K562 (cell line): ENCODE results near the gene LCMT2. TPM values are rescaled to one million over a fixed set of nuclear protein-coding genes. Genes with fewer than 3 reads are reported as not detected.
A peak's percentile ranks its signal among the peaks of the same experiment; 100 is the strongest.

Source experiments
- ATAC-seq: fragments of 200-7000 bp; cut with Tn5 transposase; 3 replicates; pipeline ENCODE4 v1.9.1; 2020; ENCODE audit warnings: moderate library complexity
- BruUV-seq: library from RNA; stranded (reverse); fragments of 400-500 nt; replicated peaks from 2 replicates; lab custom pipeline; 2021; lab: Mats Ljungman, UMichigan
- CTCF ChIA-PET: fragments of 300-600 bp; formaldehyde crosslinking; extraction: SDS; loops from one replicate; lab custom pipeline; 2021; ENCODE audit warnings: low intra/inter-chr PET ratio; lab: Yijun Ruan, JAX
- POLR2A ChIA-PET: fragments of 300-600, 350-650 bp; sonication (Branson Sonifier 250); formaldehyde crosslinking; extraction: SDS; loops from one replicate; lab custom pipeline; 2021; ENCODE audit warnings: antibody characterized with exemption, inconsistent platforms; lab: Yijun Ruan, JAX
- DNase-seq, 4 experiments: peaks; one replicate each; pipeline versions ENCODE4 v3.0.0 to v3.0.0-alpha.2; 2011 to 2018; ENCODE audit warnings: low spot score in 3 of 4, mixed read lengths in 3 of 4; ENCODE audit errors: extremely low read depth in 1 of 4
- FAIRE-seq: peaks from 2 replicates; lab custom pipeline; 2011; peaks lifted over from hg19 to GRCh38; lab: Jason Lieb, UNC
- H2AFZ ChIP-seq: 2 replicates; pipeline ENCODE4 v1.6.0; 2011; ENCODE audit warnings: low read depth, low read length, control low read depth, inconsistent platforms
- H3K27ac ChIP-seq: fragments of 200-600 bp; 3 replicates; pipeline ENCODE4 v1.8.0; 2011; ENCODE audit warnings: low read depth, mild to moderate bottlenecking, control low read depth, inconsistent platforms, low read length, moderate library complexity, mixed read lengths; ENCODE audit errors: extremely low read depth
- H3K27me3 ChIP-seq, 2 experiments: fragments of 300-600 bp in 1 of 2; 2 replicates in 1 of 2; 3 replicates in 1 of 2; pipeline versions ENCODE4 v1.6.0 to v1.8.0; 2011; ENCODE audit warnings: inconsistent platforms in 2 of 2, low read length in 2 of 2, mild to moderate bottlenecking in 1 of 2, mixed read lengths in 1 of 2, moderate library complexity in 1 of 2; ENCODE audit not compliant: control insufficient read depth in 2 of 2, insufficient read depth in 2 of 2
- H3K36me3 ChIP-seq: fragments of 300-600 bp; 3 replicates; pipeline ENCODE4 v1.8.0; 2011; ENCODE audit warnings: mild to moderate bottlenecking, low read length, inconsistent platforms; ENCODE audit not compliant: control insufficient read depth, insufficient read depth
- H3K4me1 ChIP-seq, 2 experiments: fragments of 200-600 bp in 1 of 2; replicated peaks in 1 of 2; 2 replicates in 1 of 2; 3 replicates in 1 of 2; pipeline versions ENCODE4 v1.5.1 to v1.8.0; 2011; ENCODE audit warnings: inconsistent platforms in 2 of 2, low read length in 2 of 2, mild to moderate bottlenecking in 1 of 2, mixed read lengths in 1 of 2, moderate library complexity in 1 of 2; ENCODE audit not compliant: control insufficient read depth in 2 of 2, insufficient read depth in 2 of 2
- H3K4me2 ChIP-seq: 2 replicates; pipeline ENCODE4 v1.6.1; 2011; ENCODE audit warnings: low read length, control low read depth, inconsistent platforms, mixed read lengths; ENCODE audit not compliant: insufficient read depth
- H3K4me3 ChIP-seq: fragments of 200-600 bp; sonication (generic), shearing (Covaris generic); 2 replicates; pipeline ENCODE4 v1.5.1; 2016; ENCODE audit warnings: control low read depth, inconsistent platforms
- H3K79me2 ChIP-seq: fragments of 200-600 bp; 3 replicates; pipeline ENCODE4 v1.8.0; 2011; ENCODE audit warnings: low read length, inconsistent platforms; ENCODE audit not compliant: control insufficient read depth, insufficient read depth
- H3K9ac ChIP-seq, 2 experiments: 2 replicates each; pipeline versions ENCODE4 v1.6.0 to v1.6.1; 2011; ENCODE audit warnings: low read depth in 2 of 2, low read length in 2 of 2, control low read depth in 1 of 2, inconsistent platforms in 1 of 2, mild to moderate bottlenecking in 1 of 2, mixed read lengths in 1 of 2; ENCODE audit not compliant: insufficient read depth in 1 of 2
- H3K9me1 ChIP-seq: one replicate; pipeline ENCODE4 v1.6.0; 2011; ENCODE audit warnings: inconsistent platforms, mild to moderate bottlenecking, low read length, moderate library complexity; ENCODE audit not compliant: control insufficient read depth, insufficient read depth
- H3K9me3 ChIP-seq: replicated peaks from 2 replicates; pipeline ENCODE4 v1.5.1; 2011; ENCODE audit warnings: low read depth, low read length, inconsistent platforms; ENCODE audit not compliant: control insufficient read depth, insufficient read depth
- H4K20me1 ChIP-seq: replicated peaks from 2 replicates; pipeline ENCODE4 v1.6.1; 2011; ENCODE audit warnings: low read length, inconsistent platforms, mixed read lengths; ENCODE audit not compliant: control insufficient read depth, insufficient read depth
- DEAF1 ChIP-seq: fragments of 450-650 bp; formaldehyde crosslinking; IDR thresholded peaks from 2 replicates; pipeline ENCODE4 v1.4.0; 2020; ENCODE audit warnings: mild to moderate bottlenecking, moderate library complexity
- HDAC1 ChIP-seq, 2 experiments: fragments of 450-650 bp; IDR thresholded peaks; 2 replicates each; pipeline ENCODE4 v1.6.1; 2016 to 2017; ENCODE audit warnings: inconsistent platforms in 1 of 2, mild to moderate bottlenecking in 1 of 2, moderate library complexity in 1 of 2
- HDAC2 ChIP-seq: fragments of 450-650 bp; IDR thresholded peaks from 2 replicates; pipeline ENCODE4 v1.6.1; 2016; ENCODE audit warnings: mild to moderate bottlenecking
- MYBL2 ChIP-seq, 2 experiments: fragments of 450-650 bp in 1 of 2; sonication (generic) in 1 of 2; formaldehyde crosslinking in 1 of 2; IDR thresholded peaks; 2 replicates each; pipeline versions ENCODE4 v1.6.1 to v1.8.1; 2017 to 2022; ENCODE audit warnings: borderline replicate concordance in 1 of 2, inconsistent platforms in 1 of 2, low read depth in 1 of 2, mild to moderate bottlenecking in 1 of 2, missing genetic modification reagents in 1 of 2, moderate library complexity in 1 of 2
- SMC3 ChIP-seq: conservative IDR thresholded peaks from 2 replicates; pipeline ENCODE4 v1.6.1; 2011; ENCODE audit warnings: low read depth, low read length, improper control_type of control experiment; ENCODE audit not compliant: insufficient read depth
- TOE1 ChIP-seq, 2 experiments: fragments of 450-650 bp in 1 of 2; sonication (generic) in 1 of 2; formaldehyde crosslinking in 1 of 2; IDR thresholded peaks; 2 replicates each; pipeline versions ENCODE4 v1.7.1 to v1.8.0; 2016 to 2022; ENCODE audit warnings: borderline replicate concordance in 2 of 2, mild to moderate bottlenecking in 2 of 2, antibody characterized with exemption in 1 of 2, inconsistent platforms in 1 of 2, low read depth in 1 of 2, missing genetic modification reagents in 1 of 2, moderate library complexity in 1 of 2
- ZBTB9 ChIP-seq: fragments of 450-650 bp; formaldehyde crosslinking; IDR thresholded peaks from 2 replicates; pipeline ENCODE4 v1.4.0; 2020; ENCODE audit warnings: mild to moderate bottlenecking, moderate library complexity
- whole genome bisulfite sequencing: fragments of 100-300 bp; shearing (Covaris generic); methylation state at CpG from one replicate; pipeline ENCODE4 v1.1.6; 2016; ENCODE audit warnings: low coverage, mixed read lengths; ENCODE audit not compliant: insufficient coverage; ENCODE audit errors: missing lambda C conversion rate; 5-methylcytosine and 5-hydroxymethylcytosine counted together
- in situ Hi-C: fragments of 300-500 bp; cut with MboI; formaldehyde crosslinking; loops from 4 replicates; pipeline ENCODE4 v1.15.0; 2018; ENCODE audit warnings: inconsistent platforms, mixed read lengths
- intact Hi-C: fragments of 100-400 bp; cut with micrococcal nuclease; formaldehyde crosslinking; loops from 2 replicates; pipeline ENCODE4 v1.14.2; 2022
- polyA plus RNA-seq, 8 experiments: library from polyadenylated mRNA; depleted of rRNA in 4 of 8; stranded (reverse) in 5 of 8; unstranded in 3 of 8; fragments of >200 nt; fragmentation: Nextera tagmentation in 2 of 8; fragmentation: Illumina TruSeq in 1 of 8; extraction: Ambion mirVana in 2 of 8; extraction: Trizol in 1 of 8; gene quantifications; 2 replicates each; pipeline versions ENCODE4 v1.2.1 to v1.2.3, GENCODE V29; 2011 to 2014; ENCODE audit warnings: inconsistent platforms in 1 of 8, missing spikeins in 1 of 8
- total RNA-seq, 7 experiments: library from RNA; depleted of rRNA in 6 of 7; stranded (reverse); fragments of >200 nt in 6 of 7; fragmentation: Illumina TruSeq in 2 of 7; extraction: Trizol in 2 of 7; gene quantifications; 2 replicates each; pipeline versions ENCODE4 v1.2.1 to v1.2.3, GENCODE V29; 2011 to 2021; ENCODE audit warnings: low replicate concordance in 1 of 7

LCMT2 gene
- total and polyA plus RNA-seq, 9 of the 15 experiments (the other 6 are each of a cell fraction or from before 2014, with no cell fraction given): 2.5 to 22.3 (median 15.2) TPM

GRCh38 chr15:43286074-43286473 lies 44.3 kb downstream of the LCMT2 start:
- POLR2A ChIA-PET: interaction anchor here (0.6 to 1.7 kb wide), 5 partner anchors 10 to 85 kb away, joined by 3 to 5 read pairs (median 4); no protein-coding TSS in a partner anchor
- no TSS peak for BruUV-seq
- Histone ChIP-seq H2AFZ (no peak overlapping the region), H3K27ac (no peak overlapping the region), H3K36me3 (no peaks in the 10 kb centered on the region), H4K20me1 (peaks cover 3% of the 10 kb centered on the region; the same call in 1 of the 2 replicates), H3K9ac (no peak overlapping the region; a peak in 1 of 4 replicates), H3K27me3 (peaks cover 22 to 34% of the 10 kb centered on the region in 2 experiments), H3K4me2 (no peak overlapping the region), H3K9me1 (no peaks in the 10 kb centered on the region)
- FAIRE-seq (no peak), ATAC-seq (peak; percentile 43)
- intact Hi-C loops: loop anchor here (5.0 to 10.0 kb wide), 2 partner anchors 354 to 581 kb away; no protein-coding TSS in a partner anchor
- no peak for TF ChIP-seq HDAC2
- TF ChIP-seq MYBL2 (IDR thresholded peaks at IDR 0.05; ENCODE audit: low read depth): no peak
- no peak for TF ChIP-seq MYBL2 (CRISPR knock-in tag; IDR thresholded peaks at IDR 0.05; ENCODE audit: borderline replicate concordance)
- TF ChIP-seq, all 486 proteins: peak for 0
- CTCF ChIA-PET: interaction anchor here (0.5 to 2.1 kb wide), 5 partner anchors 60 to 99 kb away, joined by 3 to 15 read pairs (median 3); no protein-coding TSS in a partner anchor
- in situ Hi-C loops: no loop called here
- H3K79me2 ChIP-seq: no peaks in the 10 kb centered on the region
- WGBS: 2% methylated on average over 6 of the region's 7 CpGs
- no peaks in the 10 kb centered on the region for H3K9me3 ChIP-seq
- DNase-seq: no peak
- H3K4me1 ChIP-seq: no peaks in the 10 kb centered on the region; a peak in 1 of 5 replicates
- H3K4me3 ChIP-seq: no peak overlapping the region

- BruUV-seq: no TSS peak
- Histone ChIP-seq H3K27ac (no peak overlapping the region), H4K20me1 (peaks cover 3% of the 10 kb centered on the region; the same call in 1 of the 2 replicates), H3K36me3 (no peaks in the 10 kb centered on the region), H3K9me3 (no peaks in the 10 kb centered on the region), H3K27me3 (peaks cover 25 to 38% of the 10 kb centered on the region in 2 experiments), H3K79me2 (no peaks in the 10 kb centered on the region), H3K4me2 (no peak overlapping the region), H3K4me3 (no peak overlapping the region), H3K9ac (no peak overlapping the region), H2AFZ (no peak overlapping the region), H3K9me1 (no peaks in the 10 kb centered on the region), H3K4me1 (no peaks in the 10 kb centered on the region; a peak in 1 of 5 replicates)
- 2% methylated on average over 4 of the region's 4 CpGs for WGBS
- ChIA-PET CTCF (interaction anchor here (0.5 to 2.1 kb wide), 4 partner anchors 60 to 99 kb away, joined by 3 to 15 read pairs (median 8); no protein-coding TSS in a partner anchor), POLR2A (interaction anchor here (0.6 to 1.7 kb wide), 6 partner anchors 10 to 570 kb away, joined by 3 to 5 read pairs (median 4); no protein-coding TSS in a partner anchor)
- peak; percentile 87 for ATAC-seq
- intact Hi-C loops: loop anchor here (1.0 to 10.0 kb wide), 5 partner anchors 60 to 581 kb away; no protein-coding TSS in a partner anchor
- peak; percentile 98 for FAIRE-seq
- in situ Hi-C loops: no loop called here
- peak; percentile 69 to 81 (median 72) for DNase-seq
- TF ChIP-seq SMC3 (peak; percentile 87), TOE1 (IDR thresholded peaks at IDR 0.05; ENCODE audit: borderline replicate concordance) (no peak), TOE1 (CRISPR knock-in tag; IDR thresholded peaks at IDR 0.05; ENCODE audit: borderline replicate concordance, low read depth) (no peak), HDAC1 (IDR thresholded peaks at IDR 0.05) (peak in 1 of 2 experiments; percentile 78; a peak in 1 of 4 replicates), DEAF1 (CRISPR knock-in tag) (peak; percentile 92), ZBTB9 (CRISPR knock-in tag) (no peak)
Measured at GRCh38 chr15:43285609-43286037, 44.8 kb downstream of the LCMT2 start.
